ENCODE data around the gene LOC128125822. TPM values are rescaled to one million over a fixed set of nuclear protein-coding genes. Genes with fewer than 3 reads are reported as not detected.

LOC128125822 gene

GRCh38 chr6:63615590-63615989 lies 43.3 kb downstream of the LOC128125822 start:
- TF ChIP-seq CTCF (conservative IDR thresholded peaks at IDR 0.05) (no peak), EZH2 (IDR thresholded peaks at IDR 0.05; ENCODE audit: low read depth) (no peak)
- Histone ChIP-seq H3K27me3 (ENCODE audit: insufficient read depth, low read depth) (no peaks in the 10 kb centered on the region), H3F3A (ENCODE audit: insufficient read depth, low read depth) (0 out of 2 replicates have a peak, but pooled peaks cover 4% of the 10 kb centered on the region), H3K36me3 (ENCODE audit: low read depth) (no peaks in the 10 kb centered on the region), H4K20me1 (ENCODE audit: insufficient read depth) (no peaks in the 10 kb centered on the region), H3K9me3 (ENCODE audit: insufficient read depth, low read depth) (no peaks in the 10 kb centered on the region), H3K79me2 (ENCODE audit: low read depth) (no peaks in the 10 kb centered on the region), H3K4me1 (replicated peaks; ENCODE audit: insufficient read depth) (no peaks in the 10 kb centered on the region), H3K4me3 (no peak overlapping the region), H3K9me2 (ENCODE audit: insufficient read depth) (no peaks in the 10 kb centered on the region), H3K4me2 (no peak overlapping the region), H3K27ac (no peak overlapping the region), H2AFZ (no peak overlapping the region)
- CTCF ChIA-PET = no interaction called here
- DNase-seq = no peak
- no TSS peak for BruUV-seq (replicated peaks)
- POLR2A ChIA-PET (ENCODE audit: unreplicated experiment) = no interaction called here
- intact Hi-C loops (cut with micrococcal nuclease; ENCODE audit: unreplicated experiment) = no loop called here

Other genes with a start within 250 kb of the LOC128125822 start
- gene PTP4A1, start within 50 bp of the LOC128125822 start, total RNA-seq (2021) = 46.4 and 63.8 TPM in 2 replicates
- 59.8 and 67.1 TPM in 2 replicates for gene PHF3, start 63.3 kb downstream of the LOC128125822 start, total RNA-seq (2021)